ENCODE data around the gene ZXDC.

ZXDC gene

GRCh38 chr3:126413693-126414080 lies 62.0 kb downstream of the ZXDC start:
- no peak for DNase-seq

DNA sequence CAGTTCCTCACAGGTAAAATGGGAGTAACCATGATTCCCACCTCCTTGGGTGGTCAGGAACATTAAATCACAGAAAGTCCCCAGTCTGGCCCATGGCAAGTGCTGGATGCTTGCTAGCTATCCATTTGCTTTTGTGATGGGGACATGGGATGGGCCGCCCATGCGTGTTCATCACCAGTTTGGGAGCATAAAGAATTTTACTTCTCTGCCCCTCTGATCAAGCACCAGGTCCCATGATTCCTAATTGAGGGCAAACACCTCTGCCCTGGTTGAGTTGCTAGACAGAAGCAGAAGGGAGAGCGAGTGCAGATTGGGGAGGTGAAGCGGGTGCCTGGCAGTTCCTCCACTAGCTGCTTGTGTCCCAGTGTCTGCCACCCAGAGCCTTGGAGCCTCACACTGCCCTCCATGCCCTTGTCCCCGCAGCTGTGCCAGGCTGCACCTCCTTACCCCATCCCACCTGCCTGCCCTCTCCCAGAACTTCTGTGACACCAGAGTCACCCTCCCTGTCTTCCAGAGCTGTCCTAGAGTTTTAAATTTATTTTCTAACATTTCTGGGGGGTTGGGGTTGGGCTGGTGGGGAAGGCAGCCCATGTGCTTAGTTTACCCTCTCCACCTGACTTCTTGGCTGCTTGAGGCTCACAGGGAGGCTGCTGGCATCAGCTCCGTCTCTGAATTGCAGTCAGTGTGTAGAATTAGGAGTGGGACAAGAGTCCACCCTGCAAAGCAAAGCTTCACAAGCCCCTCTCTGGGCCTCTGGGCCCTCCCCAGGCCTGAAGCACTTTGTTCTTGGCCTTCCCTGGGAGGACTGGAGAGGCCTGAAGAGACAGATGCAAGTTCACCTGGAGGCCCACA lies 62.6 kb downstream of the ZXDC start:
- no peak for DNase-seq

- no peak for DNase-seq
These were observed 67.6 kb downstream of the ZXDC start for GRCh38 chr3:126408099-126408498.

DNA sequence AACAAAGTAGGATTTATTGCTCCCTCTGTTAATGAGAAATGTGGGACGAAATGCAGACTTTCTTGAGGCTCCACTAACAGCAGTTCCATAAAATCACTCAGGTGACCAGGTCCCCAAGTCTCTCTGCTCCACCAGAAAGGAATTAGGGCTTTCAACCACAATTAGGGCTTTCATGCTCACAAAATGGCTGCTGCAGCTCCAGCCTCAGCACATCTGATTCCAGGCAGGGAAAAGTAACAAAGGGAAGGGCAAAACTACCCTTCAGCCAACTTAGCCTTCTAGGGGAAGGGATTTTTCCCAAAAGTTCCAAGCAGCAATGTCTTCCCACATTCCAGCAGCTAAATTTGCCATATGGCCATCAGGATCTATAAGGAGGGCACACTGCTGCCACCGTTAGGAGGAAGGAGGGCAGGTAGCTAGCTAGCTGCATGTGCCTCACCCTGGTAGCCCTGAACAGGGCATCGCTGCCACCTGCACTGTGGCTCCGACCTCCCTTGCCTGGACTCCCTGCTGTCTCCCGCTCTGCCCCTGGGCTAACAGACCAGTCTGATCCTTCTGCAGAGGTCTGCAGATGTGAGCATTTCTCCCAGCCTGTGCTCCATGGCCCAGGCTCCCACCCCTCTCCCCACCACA lies 68.2 kb downstream of the ZXDC start:
- no peak for DNase-seq

- no peak for DNase-seq
These were observed 69.0 kb downstream of the ZXDC start for GRCh38 chr3:126406389-126407296.

DNA sequence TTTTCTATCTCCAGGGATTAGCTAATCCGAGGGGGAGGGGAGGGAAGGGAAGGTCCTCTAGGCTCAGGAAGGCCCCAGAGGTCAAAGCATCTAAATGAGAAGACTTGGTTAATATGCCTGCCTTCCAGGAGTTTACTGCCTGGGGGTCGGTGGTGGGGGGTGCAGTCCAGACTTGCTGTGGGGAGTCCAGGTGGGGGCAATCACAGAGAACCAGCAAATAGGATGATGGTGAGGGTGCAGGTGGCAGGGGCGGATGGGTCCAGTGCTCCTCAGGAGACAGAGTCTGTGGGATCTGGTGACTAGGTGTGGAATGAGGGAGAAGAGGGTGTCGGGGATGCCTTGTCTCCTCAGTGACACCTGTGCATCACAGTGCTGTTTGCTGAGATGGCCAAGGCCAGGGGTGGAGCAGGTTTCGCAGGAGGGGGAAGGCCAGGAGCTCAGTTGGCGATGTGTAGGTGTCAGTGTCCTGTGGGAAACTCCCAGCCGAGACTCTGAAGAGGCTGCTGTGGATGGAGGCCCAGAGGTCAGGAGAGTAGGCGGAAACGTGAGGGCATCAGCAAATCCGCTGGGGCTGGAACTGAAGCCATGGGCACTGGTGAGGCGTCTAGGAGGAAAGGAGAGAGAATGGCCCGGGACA lies 72.9 kb downstream of the ZXDC start:
- DNase-seq, result no peak

GRCh38 chr3:126402178-126402577 lies 73.5 kb downstream of the ZXDC start:
- DNase-seq, result no peak

GRCh38 chr3:126401611-126402160 lies 74.0 kb downstream of the ZXDC start:
- DNase-seq, result no peak

DNA sequence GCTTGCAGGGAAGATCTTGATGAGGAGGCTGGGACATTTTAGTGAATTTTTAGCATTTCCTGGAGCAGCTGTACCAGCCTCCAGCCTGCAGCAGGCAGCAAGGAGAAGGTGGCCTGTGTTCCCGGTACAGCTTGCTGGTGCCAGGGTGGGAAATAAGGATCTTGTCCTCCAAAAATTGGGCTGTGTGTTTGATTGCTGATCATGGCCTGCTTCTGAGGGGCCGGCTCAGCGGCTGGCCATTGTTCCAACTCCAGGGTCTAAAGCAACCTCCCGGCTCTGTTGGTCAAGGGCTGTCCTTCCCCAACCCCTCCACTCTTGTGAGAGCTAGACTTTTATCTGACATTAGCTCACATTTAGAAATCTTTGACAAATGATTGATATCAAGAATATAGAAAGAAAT lies 75.9 kb downstream of the ZXDC start:
- no peak for DNase-seq

GRCh38 chr3:126399351-126399735 lies 76.3 kb downstream of the ZXDC start:
- DNase-seq, result no peak

DNA sequence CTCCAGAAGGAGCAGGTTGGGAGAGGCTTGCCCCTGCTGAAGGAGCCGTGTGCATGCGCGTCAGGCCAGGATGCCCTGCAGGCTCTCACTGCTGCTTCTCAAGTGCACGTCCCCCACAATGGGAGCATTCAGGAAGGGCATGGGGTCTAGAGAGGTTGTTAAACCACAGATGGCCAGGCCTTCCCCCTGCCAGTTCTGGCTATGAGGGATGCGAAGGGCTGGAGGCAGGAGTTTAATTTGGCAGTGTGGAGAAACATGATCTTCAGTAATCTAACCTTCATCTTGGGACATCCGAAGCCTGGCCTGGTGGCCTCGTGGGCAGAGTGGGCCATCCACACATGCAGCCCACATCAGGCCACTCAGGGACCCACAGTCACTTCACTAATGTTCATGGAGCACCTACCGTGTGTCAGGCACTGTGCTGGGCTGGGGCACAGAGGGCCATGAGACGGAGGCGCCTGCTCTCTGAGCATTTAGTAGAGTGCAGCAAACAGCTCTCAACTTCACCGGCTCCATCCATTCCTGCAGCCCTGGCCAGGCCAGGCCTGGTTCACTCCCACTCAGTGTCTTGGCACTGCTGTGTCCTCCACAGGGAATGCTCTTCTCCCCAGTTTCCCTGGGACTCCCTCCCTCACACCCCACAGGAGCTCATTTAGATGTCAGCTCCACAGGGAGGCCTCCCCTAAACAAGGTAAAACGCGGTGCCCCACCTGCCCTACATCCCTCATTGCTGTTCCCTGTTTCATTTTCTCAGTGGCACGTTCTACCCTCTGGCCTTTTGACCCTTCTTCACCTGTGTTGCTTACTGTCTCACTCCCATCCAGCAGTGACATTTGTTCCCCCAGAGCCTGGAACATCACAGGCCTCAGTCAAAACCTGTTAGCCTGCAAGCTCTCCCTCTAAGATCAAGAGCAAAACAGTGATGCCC lies 77.0 kb downstream of the ZXDC start:
- no peak for DNase-seq

DNA sequence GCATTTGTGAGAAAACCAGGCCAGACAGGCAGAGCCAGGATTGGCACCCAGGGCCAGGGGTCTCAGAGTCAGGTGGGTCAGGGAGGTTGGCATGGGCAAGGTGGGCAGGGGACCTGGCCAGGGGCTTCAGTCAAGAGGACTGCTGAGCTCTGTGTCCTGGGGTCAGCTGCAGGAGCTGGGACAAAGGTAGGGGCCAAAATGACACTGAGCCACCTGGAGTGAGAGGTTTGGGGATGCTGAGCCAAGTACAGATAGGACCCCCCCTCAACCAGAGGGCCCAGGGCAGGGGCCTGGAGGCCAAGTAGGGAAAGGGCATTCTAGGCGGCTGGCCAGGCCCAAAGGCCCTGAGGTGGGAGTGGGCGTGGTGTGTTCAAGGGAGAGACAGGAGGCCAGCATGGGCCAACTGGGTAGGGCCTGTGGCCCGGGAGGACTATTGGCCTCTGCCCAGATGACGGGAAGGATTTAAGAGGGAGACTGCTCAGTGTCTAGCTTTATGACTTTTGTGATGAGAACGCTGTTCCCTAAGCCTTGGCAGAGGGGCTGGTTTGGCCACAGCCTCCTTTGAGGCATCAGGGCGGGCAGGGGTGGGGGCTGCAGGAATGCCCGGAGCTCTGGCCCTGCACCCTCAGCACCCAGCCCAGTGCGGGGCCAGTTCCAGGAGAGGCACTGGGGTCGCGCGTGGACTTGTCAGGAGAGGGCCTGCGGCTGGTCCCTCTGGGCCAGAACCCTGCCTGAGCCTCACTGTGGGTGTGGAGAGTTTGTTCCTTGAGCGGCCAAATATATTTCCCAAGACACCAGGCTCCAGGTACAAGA lies 77.9 kb downstream of the ZXDC start:
- no peak for DNase-seq

- DNase-seq, result no peak
These were observed 79.2 kb downstream of the ZXDC start for GRCh38 chr3:126396536-126396935.

DNA sequence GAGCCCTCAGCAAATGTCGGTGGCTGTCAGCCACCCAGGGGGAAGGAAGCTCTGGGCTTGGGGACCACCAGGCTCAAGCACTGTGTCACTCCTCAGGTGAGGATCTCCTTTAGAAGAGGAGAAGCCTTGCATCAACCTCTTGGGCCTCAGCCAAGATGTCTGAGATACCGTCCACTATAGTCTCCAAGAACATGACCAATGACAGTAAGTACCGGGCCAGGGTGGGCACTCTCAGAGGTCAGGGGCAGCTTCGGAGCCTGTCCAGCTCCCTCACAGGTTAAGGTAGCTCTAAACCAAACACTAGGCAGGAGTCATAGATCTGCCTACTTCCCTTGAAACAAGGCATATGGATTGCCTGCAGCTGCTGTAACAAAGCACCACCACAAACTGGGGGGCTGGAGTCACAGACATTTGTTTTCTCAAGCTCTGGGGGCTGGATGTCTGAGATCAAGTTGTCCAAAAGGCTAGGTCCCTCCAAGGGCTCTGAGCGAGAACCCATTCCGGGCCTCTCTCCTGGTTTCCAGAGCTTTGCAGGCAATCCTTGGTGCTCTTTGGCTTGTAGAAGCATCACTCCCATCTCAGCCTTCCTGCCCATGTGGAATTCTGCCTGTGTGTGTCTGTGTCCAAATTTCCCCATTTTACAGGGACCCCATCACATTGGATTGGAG lies 79.7 kb downstream of the ZXDC start:
- DNase-seq, result no peak

- no peak for DNase-seq
These were observed 80.7 kb downstream of the ZXDC start for GRCh38 chr3:126394977-126395321.

DNA sequence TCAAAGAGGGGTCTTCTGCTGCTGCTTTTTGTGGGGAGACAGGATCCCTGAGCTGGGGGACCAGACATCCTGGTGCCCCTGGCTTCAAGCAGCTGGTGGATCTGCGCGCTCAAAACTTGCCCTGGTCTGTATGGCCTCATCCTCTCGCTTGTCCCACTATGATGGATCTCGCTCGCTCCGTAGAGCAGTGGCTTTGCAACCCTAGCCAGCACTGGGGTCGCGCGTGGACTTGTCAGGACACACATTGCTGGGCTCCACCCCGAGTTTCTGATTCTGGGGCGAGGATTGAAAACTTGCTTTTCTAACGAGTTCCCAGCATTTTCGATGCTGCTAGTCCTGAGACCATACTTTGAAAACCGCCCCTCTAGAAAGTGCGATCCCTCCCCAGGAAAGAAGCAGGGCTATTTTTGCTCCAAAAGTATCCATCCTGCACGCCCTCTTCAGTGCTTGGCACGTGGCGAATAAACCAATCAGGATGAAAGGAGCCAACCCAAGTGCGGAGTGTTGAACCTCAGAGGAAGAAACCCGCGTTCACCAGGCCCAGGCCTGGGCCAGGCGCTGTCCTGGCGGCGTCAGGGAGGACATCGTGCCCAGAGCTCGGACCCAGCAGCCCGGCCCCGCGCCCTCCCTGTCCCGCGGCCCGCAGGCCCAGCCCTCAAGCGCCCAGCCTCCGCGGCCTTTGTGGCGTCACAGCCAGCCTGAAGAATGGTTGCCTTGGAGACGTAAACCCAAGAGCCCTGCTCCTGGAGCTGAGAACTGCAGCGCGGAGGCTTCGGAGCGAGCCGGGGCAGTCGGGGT lies 81.3 kb downstream of the ZXDC start, which contains the start of gene CFAP100:
Gene CFAP100, plus strand, starts transcription at position 731 of the 798 bp plus-strand sequence. CDS start 1,092 bp downstream, outside the sequence.
- DNase-seq, result peak; percentile 93

DNA sequence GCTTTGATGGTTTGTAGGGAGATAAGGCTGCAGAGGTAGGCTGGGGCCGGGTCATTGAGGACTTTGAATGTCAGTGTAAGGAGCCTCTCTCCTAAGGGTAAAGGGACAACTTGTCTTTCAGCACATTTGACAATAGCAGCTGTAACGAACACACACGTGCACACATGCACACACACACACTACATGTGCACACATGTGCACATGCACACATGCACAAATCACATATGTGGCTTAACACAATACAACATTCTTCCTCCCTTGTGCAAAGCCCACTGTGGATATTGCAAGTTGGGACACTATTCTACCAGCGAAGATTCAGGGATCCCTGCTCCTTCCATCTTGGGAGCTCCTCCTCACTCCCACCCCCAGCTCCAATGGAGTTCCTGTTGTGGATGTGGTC lies 82.1 kb downstream of the ZXDC start:
- DNase-seq, result no peak

DNA sequence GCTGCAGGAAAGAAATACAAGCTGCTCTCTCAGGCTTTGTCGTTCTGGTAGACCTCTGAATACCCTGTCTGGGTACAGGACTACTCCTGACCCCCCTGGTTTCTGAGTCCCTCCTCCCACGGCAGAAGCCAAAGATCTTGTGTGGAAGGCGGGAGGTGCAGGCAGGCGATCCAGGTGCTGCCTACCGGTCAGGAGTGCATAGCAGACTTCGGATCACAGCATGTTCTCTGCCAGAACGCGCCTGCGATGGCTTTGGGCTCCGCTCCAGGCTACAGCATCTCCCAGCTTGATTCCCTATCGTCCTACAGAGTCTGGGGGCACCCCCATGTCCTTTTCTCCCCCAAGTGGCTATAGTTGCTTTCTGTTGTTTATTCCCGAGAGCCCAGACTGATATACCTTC lies 83.4 kb downstream of the ZXDC start:
- DNase-seq, result no peak

DNA sequence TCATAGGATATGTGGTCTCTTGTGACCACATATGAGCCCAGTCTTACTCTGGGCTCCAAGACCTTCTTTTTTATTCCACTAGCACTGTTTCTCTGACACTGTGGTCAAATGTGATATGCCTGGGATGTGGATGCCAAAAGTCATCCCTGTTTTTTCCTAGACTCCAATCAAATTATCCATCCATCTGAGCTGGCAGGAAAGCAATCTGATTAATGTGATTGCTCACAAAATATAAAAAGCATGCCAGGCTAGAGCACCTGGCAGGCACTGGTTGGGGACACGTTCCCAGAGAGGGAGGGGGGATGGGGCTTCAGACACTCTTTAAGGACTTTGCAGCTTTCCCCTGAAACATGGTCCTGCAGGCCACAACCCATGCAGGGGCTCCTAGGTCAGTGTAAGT lies 84.1 kb downstream of the ZXDC start:
- no peak for DNase-seq
